Chondrocyte (in vitro differentiated cells): Measurements from ENCODE around the gene SLC47A2. TPM values are rescaled to one million over a fixed set of nuclear protein-coding genes. Genes with fewer than 3 reads are reported as not detected.
"Not testable (repeated sequence)": the region's sequence is repeated elsewhere in the genome, so short reads cannot be mapped to it uniquely, and the experiment has no call there.

ENCODE experiments used
- DNase-seq: peaks from one replicate; pipeline ENCODE4 v3.0.0; 2021; ENCODE audit warnings: mixed read lengths, low spot score
- H3K27ac Mint-ChIP-seq: one replicate; pipeline ENCODE4 v1.8.0; 2021; ENCODE audit warnings: mild to moderate bottlenecking, moderate library complexity, mixed read lengths; ENCODE audit not compliant: unreplicated experiment
- H3K27me3 Mint-ChIP-seq: 2 replicates; pipeline ENCODE4 v1.8.0; 2021; ENCODE audit warnings: low read depth, mixed read lengths
- H3K36me3 Mint-ChIP-seq: 2 replicates; pipeline ENCODE4 v1.8.0; 2021; ENCODE audit warnings: low read depth, mixed read lengths
- H3K4me1 Mint-ChIP-seq: 2 replicates; pipeline ENCODE4 v1.8.0; 2021; ENCODE audit warnings: low read depth, mild to moderate bottlenecking, mixed read lengths
- H3K4me3 Mint-ChIP-seq: one replicate; pipeline ENCODE4 v1.8.0; 2021; ENCODE audit warnings: mild to moderate bottlenecking, moderate library complexity, mixed read lengths; ENCODE audit not compliant: unreplicated experiment
- H3K9me3 Mint-ChIP-seq: 2 replicates; pipeline ENCODE4 v1.8.0; 2021; ENCODE audit warnings: low read depth, mixed read lengths
- total RNA-seq: library from RNA; stranded (reverse); gene quantifications from 3 replicates; pipeline ENCODE4 v1.2.1, GENCODE V29; 2021
- TF ChIP-seq, protein P1 (sequence below): fragments of 200-600 bp; sonication (generic); IDR thresholded peaks from 2 replicates; pipeline ENCODE4 v1.5.0; 2021; ENCODE audit warnings: antibody characterized with exemption, mild to moderate bottlenecking, moderate library complexity

The SLC47A2 gene
- total RNA-seq, 1 donor from 2014 or later: not detected

DNA sequence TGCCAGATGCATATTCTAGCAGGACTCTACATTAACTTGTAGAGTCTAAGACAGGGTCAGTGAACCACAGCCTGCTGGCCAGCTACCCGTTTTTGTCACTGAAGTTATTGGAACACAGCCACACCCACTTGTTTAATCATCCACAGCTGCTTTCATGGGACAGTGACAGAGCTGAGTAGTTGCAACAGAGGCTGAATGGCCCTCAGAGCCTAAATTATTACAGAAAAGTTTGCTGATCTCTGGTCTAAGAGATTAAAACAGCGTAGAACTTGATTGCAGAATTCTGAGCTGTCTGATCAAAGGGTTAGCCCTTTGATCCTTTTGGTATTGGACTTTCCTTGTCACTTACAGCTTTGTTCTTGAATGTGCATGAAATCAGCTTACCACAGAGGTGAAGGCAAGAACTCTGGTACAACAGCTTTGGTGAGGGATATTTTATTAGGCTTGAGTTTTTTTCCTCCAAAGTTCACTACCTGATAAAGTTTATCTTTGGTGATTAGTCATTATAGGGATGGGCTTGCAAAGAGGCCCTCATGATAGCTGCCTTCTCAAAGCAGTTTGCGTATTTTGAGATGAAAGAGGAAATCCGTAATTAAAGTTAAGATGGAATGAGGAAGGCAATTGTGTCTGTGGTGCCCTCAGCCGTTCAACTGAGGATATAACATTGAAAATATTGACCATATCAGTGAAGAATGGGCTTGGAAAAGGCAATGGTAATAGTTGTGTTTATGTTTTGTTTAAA lies 44.2 kb downstream of the SLC47A2 start:
- Mint-ChIP-seq H3K27ac (no peak overlapping the region), H3K27me3 (no peaks in the 10 kb centered on the region), H3K36me3 (peaks cover 14% of the 10 kb centered on the region), H3K4me1 (peaks cover 6% of the 10 kb centered on the region), H3K4me3 (no peak overlapping the region), H3K9me3 (no peaks in the 10 kb centered on the region)
- no peak for DNase-seq
- TF ChIP-seq, protein P1, sequence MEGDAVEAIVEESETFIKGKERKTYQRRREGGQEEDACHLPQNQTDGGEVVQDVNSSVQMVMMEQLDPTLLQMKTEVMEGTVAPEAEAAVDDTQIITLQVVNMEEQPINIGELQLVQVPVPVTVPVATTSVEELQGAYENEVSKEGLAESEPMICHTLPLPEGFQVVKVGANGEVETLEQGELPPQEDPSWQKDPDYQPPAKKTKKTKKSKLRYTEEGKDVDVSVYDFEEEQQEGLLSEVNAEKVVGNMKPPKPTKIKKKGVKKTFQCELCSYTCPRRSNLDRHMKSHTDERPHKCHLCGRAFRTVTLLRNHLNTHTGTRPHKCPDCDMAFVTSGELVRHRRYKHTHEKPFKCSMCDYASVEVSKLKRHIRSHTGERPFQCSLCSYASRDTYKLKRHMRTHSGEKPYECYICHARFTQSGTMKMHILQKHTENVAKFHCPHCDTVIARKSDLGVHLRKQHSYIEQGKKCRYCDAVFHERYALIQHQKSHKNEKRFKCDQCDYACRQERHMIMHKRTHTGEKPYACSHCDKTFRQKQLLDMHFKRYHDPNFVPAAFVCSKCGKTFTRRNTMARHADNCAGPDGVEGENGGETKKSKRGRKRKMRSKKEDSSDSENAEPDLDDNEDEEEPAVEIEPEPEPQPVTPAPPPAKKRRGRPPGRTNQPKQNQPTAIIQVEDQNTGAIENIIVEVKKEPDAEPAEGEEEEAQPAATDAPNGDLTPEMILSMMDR: peak; percentile 39

DNA sequence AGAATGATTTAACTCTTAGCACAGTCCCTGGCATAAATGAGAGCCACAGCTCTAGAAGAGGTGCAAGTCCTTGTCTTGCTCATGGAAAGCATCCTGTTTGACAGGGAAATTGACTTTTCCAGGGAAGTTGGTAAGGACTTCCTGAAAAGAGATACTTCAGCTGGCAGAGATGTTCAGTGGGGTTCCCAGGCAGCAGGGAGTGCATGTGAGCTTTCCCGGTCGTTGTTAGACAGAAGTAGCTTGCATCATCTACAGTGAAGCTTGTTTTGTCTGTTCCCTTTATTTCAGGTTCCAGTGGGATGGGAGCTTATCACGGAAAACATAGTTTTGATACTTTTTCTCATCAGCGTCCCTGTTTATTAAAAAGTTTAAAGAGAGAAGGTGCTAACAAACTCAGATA lies 45.0 kb downstream of the SLC47A2 start:
- no peak overlapping the region for H3K27ac Mint-ChIP-seq
- peaks cover 6% of the 10 kb centered on the region for H3K4me1 Mint-ChIP-seq
- H3K9me3 Mint-ChIP-seq: no peaks in the 10 kb centered on the region
- no peaks in the 10 kb centered on the region for H3K27me3 Mint-ChIP-seq
- TF ChIP-seq, protein P1: no peak
- H3K36me3 Mint-ChIP-seq: peaks cover 14% of the 10 kb centered on the region
- H3K4me3 Mint-ChIP-seq: no peak overlapping the region
- no peak for DNase-seq

DNA sequence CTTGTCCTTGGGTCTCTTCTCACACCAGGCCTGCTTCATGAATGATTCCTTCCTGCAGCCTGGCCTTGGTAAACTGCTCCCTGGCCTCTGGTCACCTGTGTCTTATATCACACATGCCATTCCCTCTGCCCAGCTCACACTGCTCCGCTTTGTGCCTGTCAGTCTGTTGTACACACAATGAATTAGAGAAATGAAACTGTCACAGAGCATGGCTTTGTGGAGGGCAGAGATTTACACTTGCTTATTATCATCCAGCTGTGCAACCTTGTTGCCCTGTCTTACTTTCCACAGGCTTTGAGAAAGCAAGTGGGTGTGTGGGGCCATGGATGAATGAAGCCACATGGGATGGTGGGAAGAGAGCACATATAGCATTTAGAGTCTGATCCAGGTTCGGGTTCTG lies 45.5 kb downstream of the SLC47A2 start:
- no peak for DNase-seq
- H3K9me3 Mint-ChIP-seq: no peaks in the 10 kb centered on the region
- H3K36me3 Mint-ChIP-seq: peaks cover 12% of the 10 kb centered on the region

DNA sequence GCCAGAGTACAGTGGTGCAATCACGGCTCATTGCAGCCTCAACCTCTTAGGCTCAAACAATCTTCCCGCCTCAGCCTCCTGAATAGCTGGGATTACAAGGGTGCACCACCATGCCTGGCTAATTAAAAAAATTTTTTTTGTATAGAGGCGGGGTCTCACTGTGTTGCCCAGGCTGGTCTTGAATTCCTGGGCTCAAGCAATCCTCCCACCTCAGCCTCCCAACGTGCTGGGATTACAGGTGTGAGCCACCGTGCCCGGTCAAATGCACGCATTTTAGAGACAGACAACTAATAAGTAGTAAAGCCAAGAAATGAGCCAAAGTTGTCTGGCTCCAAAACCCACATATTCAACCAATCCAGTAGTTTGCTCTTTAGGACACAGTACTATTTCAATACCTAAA lies 46.7 kb downstream of the SLC47A2 start:
- not testable (repeated sequence) for H3K27ac Mint-ChIP-seq, H3K27me3 Mint-ChIP-seq, H3K4me3 Mint-ChIP-seq, H3K4me1 Mint-ChIP-seq, DNase-seq, H3K9me3 Mint-ChIP-seq
- peaks cover 14% of the 10 kb centered on the region for H3K36me3 Mint-ChIP-seq

More for the DNA sequence above, 45.5 kb downstream of the SLC47A2 start:
- H3K4me1 Mint-ChIP-seq: peaks cover 6% of the 10 kb centered on the region
- TF ChIP-seq, protein P1: no peak
- H3K4me3 Mint-ChIP-seq: no peak overlapping the region
- no peak overlapping the region for H3K27ac Mint-ChIP-seq
- H3K27me3 Mint-ChIP-seq: no peaks in the 10 kb centered on the region

DNA sequence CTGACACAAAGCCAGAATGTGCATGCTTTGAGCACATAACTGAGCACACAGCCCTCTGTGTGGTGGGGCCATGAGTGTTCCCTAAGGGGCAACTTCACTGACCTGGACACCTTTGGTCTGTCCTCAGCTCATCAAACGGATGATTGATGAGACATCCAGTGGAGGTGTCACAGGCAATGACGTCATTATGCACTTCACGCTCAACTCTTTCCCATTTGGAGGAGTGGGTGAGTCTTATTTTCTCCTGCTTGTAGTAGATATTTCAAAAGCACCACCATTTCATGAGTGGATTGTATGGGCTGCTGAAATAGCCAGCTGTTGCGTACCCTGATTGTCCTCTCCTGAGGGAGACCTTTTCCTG lies 51.6 kb downstream of the SLC47A2 start:
- H3K36me3 Mint-ChIP-seq: peaks cover 13% of the 10 kb centered on the region
- H3K9me3 Mint-ChIP-seq: no peaks in the 10 kb centered on the region
- no peaks in the 10 kb centered on the region for H3K27me3 Mint-ChIP-seq
- H3K4me1 Mint-ChIP-seq: no peaks in the 10 kb centered on the region
- no peak overlapping the region for H3K27ac Mint-ChIP-seq
- DNase-seq: no peak
- TF ChIP-seq, protein P1: no peak
- no peak overlapping the region for H3K4me3 Mint-ChIP-seq
